ENCODE results near the gene UBE4B. TPM values are rescaled to one million over a fixed set of nuclear protein-coding genes. Genes with fewer than 3 reads are reported as not detected.

The UBE4B gene
- total and polyA plus RNA-seq, 2 of the 13 experiments (the other 11 are each of a cell fraction or from before 2014, with no cell fraction given) = 15.2 to 24.8 TPM

DNA sequence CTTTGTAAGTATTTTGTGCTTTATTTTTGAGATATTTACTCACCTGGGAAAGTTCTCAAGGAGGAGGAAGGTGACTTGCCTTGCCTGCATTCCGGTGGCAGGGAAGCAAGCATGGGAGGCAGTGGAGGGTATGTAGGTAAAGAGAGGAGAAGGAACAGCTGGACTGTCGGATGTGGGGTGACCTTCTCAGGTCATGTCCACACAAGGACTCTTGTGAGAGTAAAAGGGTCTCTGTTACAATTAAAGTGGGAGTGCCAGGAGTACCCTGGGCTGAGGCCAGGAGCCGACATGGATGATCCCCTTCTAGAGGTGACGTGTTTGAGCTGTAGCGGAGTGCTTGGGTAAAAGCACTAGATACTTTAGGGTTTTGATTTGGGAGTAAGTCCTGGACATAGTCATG lies 25.0 kb downstream of the UBE4B start:
- H3K79me2 ChIP-seq (ENCODE audit: insufficient read depth, low read length) = peaks cover 31% of the 10 kb centered on the region
- DNase-seq (ENCODE audit: low spot score) = no peak

DNA sequence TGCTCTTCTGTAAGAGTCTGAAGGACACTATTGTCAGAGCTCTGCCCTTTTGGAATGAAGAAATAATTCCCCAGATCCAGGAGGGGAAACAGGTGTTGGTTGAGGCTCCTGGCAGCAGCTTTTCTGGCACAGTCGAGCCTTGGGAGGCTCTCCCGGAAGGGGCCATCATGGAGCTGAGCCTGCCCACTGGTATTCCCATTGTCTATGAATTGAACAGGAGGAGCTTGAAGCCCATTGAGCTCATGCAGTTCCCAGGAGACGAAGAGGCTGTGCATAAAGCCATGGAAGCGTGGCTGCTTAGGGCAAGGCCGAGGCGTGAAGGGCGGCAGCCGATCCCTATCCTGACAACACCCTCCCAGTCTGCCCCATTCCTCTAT lies 26.6 kb downstream of the UBE4B start:
- ATAC-seq (no peak), FAIRE-seq (no peak), DNase-seq (ENCODE audit: low spot score) (no peak)
- Histone ChIP-seq H4K20me1 (ENCODE audit: insufficient read depth, low read length) (peaks cover 18% of the 10 kb centered on the region), H3K27me3 (ENCODE audit: control insufficient read depth in 1 of 2, insufficient read depth in 2 of 2, low read length in 2 of 2) (no peaks in the 10 kb centered on the region), H3K36me3 (replicated peaks in 1 of 2; ENCODE audit: control insufficient read depth in 1 of 2, insufficient read depth in 2 of 2, low read length in 2 of 2) (peaks cover 3 to 9% of the 10 kb centered on the region in 2 experiments; a peak in 2 of 5 replicates), H3K9me3 (ENCODE audit: low read length) (no peaks in the 10 kb centered on the region), H3K4me3 (replicated peaks in 1 of 3; ENCODE audit: insufficient read depth in 1 of 3, low read depth in 2 of 3, low read length in 3 of 3) (no peak overlapping the region), H3K27ac (ENCODE audit: extremely low read length, insufficient read depth, low read length) (no peak overlapping the region), H3K4me2 (ENCODE audit: low read depth, low read length) (no peak overlapping the region), H3K79me2 (ENCODE audit: insufficient read depth, low read length) (peaks cover 27% of the 10 kb centered on the region), H2AFZ (ENCODE audit: low read length) (no peak overlapping the region), H3K9ac (ENCODE audit: insufficient read depth, low read depth, low read length) (no peak overlapping the region), H3K4me1 (ENCODE audit: insufficient read depth, low read length) (peaks cover 23% of the 10 kb centered on the region)
- no TSS peak for BruUV-seq (replicated peaks)
- in situ Hi-C loops (cut with HindIII; ENCODE audit: extremely low pct_ligation_motif_present, low pct_unique_long_range_greater_than_20kb) (no loop called here), intact Hi-C loops (cut with micrococcal nuclease; ENCODE audit: unreplicated experiment) (no loop called here)
- POLR2A ChIA-PET = no interaction called here
- 96% methylated on average over 6 of the region's 8 CpGs for WGBS (ENCODE audit: low lambda C conversion rate)
- CTCF ChIA-PET (ENCODE audit: low intra/inter-chr PET ratio, low total read pairs) = no interaction called here
- TF ChIP-seq, protein P1, sequence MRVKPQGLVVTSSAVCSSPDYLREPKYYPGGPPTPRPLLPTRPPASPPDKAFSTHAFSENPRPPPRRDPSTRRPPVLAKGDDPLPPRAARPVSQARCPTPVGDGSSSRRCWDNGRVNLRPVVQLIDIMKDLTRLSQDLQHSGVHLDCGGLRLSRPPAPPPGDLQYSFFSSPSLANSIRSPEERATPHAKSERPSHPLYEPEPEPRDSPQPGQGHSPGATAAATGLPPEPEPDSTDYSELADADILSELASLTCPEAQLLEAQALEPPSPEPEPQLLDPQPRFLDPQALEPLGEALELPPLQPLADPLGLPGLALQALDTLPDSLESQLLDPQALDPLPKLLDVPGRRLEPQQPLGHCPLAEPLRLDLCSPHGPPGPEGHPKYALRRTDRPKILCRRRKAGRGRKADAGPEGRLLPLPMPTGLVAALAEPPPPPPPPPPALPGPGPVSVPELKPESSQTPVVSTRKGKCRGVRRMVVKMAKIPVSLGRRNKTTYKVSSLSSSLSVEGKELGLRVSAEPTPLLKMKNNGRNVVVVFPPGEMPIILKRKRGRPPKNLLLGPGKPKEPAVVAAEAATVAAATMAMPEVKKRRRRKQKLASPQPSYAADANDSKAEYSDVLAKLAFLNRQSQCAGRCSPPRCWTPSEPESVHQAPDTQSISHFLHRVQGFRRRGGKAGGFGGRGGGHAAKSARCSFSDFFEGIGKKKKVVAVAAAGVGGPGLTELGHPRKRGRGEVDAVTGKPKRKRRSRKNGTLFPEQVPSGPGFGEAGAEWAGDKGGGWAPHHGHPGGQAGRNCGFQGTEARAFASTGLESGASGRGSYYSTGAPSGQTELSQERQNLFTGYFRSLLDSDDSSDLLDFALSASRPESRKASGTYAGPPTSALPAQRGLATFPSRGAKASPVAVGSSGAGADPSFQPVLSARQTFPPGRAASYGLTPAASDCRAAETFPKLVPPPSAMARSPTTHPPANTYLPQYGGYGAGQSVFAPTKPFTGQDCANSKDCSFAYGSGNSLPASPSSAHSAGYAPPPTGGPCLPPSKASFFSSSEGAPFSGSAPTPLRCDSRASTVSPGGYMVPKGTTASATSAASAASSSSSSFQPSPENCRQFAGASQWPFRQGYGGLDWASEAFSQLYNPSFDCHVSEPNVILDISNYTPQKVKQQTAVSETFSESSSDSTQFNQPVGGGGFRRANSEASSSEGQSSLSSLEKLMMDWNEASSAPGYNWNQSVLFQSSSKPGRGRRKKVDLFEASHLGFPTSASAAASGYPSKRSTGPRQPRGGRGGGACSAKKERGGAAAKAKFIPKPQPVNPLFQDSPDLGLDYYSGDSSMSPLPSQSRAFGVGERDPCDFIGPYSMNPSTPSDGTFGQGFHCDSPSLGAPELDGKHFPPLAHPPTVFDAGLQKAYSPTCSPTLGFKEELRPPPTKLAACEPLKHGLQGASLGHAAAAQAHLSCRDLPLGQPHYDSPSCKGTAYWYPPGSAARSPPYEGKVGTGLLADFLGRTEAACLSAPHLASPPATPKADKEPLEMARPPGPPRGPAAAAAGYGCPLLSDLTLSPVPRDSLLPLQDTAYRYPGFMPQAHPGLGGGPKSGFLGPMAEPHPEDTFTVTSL (CRISPR knock-in tag; IDR thresholded peaks at IDR 0.05; ENCODE audit: borderline replicate concordance) = no peak
- TF ChIP-seq KLF6 (CRISPR knock-in tag; IDR thresholded peaks at IDR 0.05) (no peak), JDP2 (CRISPR knock-in tag; IDR thresholded peaks at IDR 0.05; ENCODE audit: borderline replicate concordance) (no peak), ZNF251 (CRISPR knock-in tag; IDR thresholded peaks at IDR 0.05) (no peak)
- TF ChIP-seq, protein P2, sequence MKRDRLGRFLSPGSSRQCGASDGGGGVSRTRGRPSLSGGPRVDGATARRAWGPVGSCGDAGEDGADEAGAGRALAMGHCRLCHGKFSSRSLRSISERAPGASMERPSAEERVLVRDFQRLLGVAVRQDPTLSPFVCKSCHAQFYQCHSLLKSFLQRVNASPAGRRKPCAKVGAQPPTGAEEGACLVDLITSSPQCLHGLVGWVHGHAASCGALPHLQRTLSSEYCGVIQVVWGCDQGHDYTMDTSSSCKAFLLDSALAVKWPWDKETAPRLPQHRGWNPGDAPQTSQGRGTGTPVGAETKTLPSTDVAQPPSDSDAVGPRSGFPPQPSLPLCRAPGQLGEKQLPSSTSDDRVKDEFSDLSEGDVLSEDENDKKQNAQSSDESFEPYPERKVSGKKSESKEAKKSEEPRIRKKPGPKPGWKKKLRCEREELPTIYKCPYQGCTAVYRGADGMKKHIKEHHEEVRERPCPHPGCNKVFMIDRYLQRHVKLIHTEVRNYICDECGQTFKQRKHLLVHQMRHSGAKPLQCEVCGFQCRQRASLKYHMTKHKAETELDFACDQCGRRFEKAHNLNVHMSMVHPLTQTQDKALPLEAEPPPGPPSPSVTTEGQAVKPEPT (CRISPR knock-in tag; IDR thresholded peaks at IDR 0.05; ENCODE audit: low read depth) = no peak

More for the DNA sequence above, 25.0 kb downstream of the UBE4B start:
- BruUV-seq (replicated peaks) = no TSS peak
- ATAC-seq (no peak), FAIRE-seq (no peak)
- in situ Hi-C loops (cut with HindIII; ENCODE audit: extremely low pct_ligation_motif_present, low pct_unique_long_range_greater_than_20kb) (no loop called here), intact Hi-C loops (cut with micrococcal nuclease; ENCODE audit: unreplicated experiment) (no loop called here)
- Histone ChIP-seq H3K9me3 (ENCODE audit: low read length) (no peaks in the 10 kb centered on the region), H3K27me3 (ENCODE audit: control insufficient read depth in 1 of 2, insufficient read depth in 2 of 2, low read length in 2 of 2) (no peaks in the 10 kb centered on the region), H3K4me3 (replicated peaks in 1 of 3; ENCODE audit: insufficient read depth in 1 of 3, low read depth in 2 of 3, low read length in 3 of 3) (no peak overlapping the region), H3K36me3 (replicated peaks in 1 of 2; ENCODE audit: control insufficient read depth in 1 of 2, insufficient read depth in 2 of 2, low read length in 2 of 2) (peaks cover 3 to 9% of the 10 kb centered on the region in 2 experiments; a peak in 2 of 5 replicates), H3K27ac (ENCODE audit: extremely low read length, insufficient read depth, low read length) (no peak overlapping the region), H3K4me2 (ENCODE audit: low read depth, low read length) (no peak overlapping the region), H3K9ac (ENCODE audit: insufficient read depth, low read depth, low read length) (no peak overlapping the region), H4K20me1 (ENCODE audit: insufficient read depth, low read length) (peaks cover 18% of the 10 kb centered on the region), H3K4me1 (ENCODE audit: insufficient read depth, low read length) (peaks cover 23% of the 10 kb centered on the region), H2AFZ (ENCODE audit: low read length) (no peak overlapping the region)
- WGBS (ENCODE audit: low lambda C conversion rate) = 97% methylated on average over 5 of the region's 5 CpGs
- ChIA-PET POLR2A (no interaction called here), CTCF (ENCODE audit: low intra/inter-chr PET ratio, low total read pairs) (no interaction called here)
- TF ChIP-seq ZNF850 (CRISPR knock-in tag; conservative IDR thresholded peaks at IDR 0.05) (no peak), ZNF75D (CRISPR knock-in tag; IDR thresholded peaks at IDR 0.05; ENCODE audit: borderline replicate concordance) (no peak)
- TF ChIP-seq, protein P3, sequence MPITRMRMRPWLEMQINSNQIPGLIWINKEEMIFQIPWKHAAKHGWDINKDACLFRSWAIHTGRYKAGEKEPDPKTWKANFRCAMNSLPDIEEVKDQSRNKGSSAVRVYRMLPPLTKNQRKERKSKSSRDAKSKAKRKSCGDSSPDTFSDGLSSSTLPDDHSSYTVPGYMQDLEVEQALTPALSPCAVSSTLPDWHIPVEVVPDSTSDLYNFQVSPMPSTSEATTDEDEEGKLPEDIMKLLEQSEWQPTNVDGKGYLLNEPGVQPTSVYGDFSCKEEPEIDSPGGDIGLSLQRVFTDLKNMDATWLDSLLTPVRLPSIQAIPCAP (CRISPR knock-in tag; IDR thresholded peaks at IDR 0.05; ENCODE audit: low read depth) = no peak

Data from HepG2 (cell line).